GM12878 (cell line): ENCODE data around the gene MCM9. TPM values are rescaled to one million over a fixed set of nuclear protein-coding genes. Genes with fewer than 3 reads are reported as not detected.

Experiments
- CHD1 ChIP-seq: IDR thresholded peaks from 2 replicates; pipeline ENCODE4 v1.6.1; 2012; ENCODE audit warnings: low read depth, low read length, improper control_type of control experiment
- DPF2 ChIP-seq: fragments of 450-650 bp; IDR thresholded peaks from 2 replicates; pipeline ENCODE4 v1.6.1; 2017; ENCODE audit warnings: mild to moderate bottlenecking
- IKZF2 ChIP-seq, 2 experiments: fragments of 450-650 bp; IDR thresholded peaks; 2 replicates each; pipeline ENCODE4 v1.6.1; 2017; ENCODE audit warnings: mild to moderate bottlenecking in 2 of 2, moderate library complexity in 2 of 2
- JUNB ChIP-seq: IDR thresholded peaks from 2 replicates; pipeline ENCODE4 v1.6.1; 2016; ENCODE audit warnings: antibody characterized with exemption, mild to moderate bottlenecking
- MEF2A ChIP-seq: IDR thresholded peaks from 2 replicates; pipeline ENCODE4 v1.6.1; 2011; ENCODE audit warnings: low read depth, mild to moderate bottlenecking, low read length, moderate library complexity; ENCODE audit not compliant: insufficient read depth
- NBN ChIP-seq: fragments of 450-650 bp; IDR thresholded peaks from 2 replicates; pipeline ENCODE4 v1.6.1; 2016
- NFXL1 ChIP-seq: fragments of 450-650 bp; IDR thresholded peaks from 2 replicates; pipeline ENCODE4 v1.6.1; 2017; ENCODE audit warnings: antibody characterized with exemption, mild to moderate bottlenecking, borderline replicate concordance
- PML ChIP-seq: IDR thresholded peaks from 2 replicates; pipeline ENCODE4 v1.6.1; 2012; ENCODE audit warnings: low read length, inconsistent platforms
- POLR2A ChIP-seq: IDR thresholded peaks from 2 replicates; pipeline ENCODE4 v1.6.1; 2011; ENCODE audit warnings: low read depth, mild to moderate bottlenecking, low read length
- RAD51 ChIP-seq: fragments of 450-650 bp; IDR thresholded peaks from 2 replicates; pipeline ENCODE4 v1.6.1; 2016; ENCODE audit warnings: moderate library complexity, mild to moderate bottlenecking, inconsistent platforms
- TCF3 ChIP-seq: IDR thresholded peaks from 2 replicates; pipeline ENCODE4 v1.6.1; 2012; ENCODE audit warnings: low read depth, mild to moderate bottlenecking, low read length, borderline replicate concordance; ENCODE audit not compliant: insufficient read depth
- ZNF384 ChIP-seq: IDR thresholded peaks from 2 replicates; pipeline ENCODE4 v1.6.1; 2012; ENCODE audit warnings: low read depth, mild to moderate bottlenecking, low read length, improper control_type of control experiment, borderline replicate concordance
- ZZZ3 ChIP-seq: IDR thresholded peaks from 2 replicates; pipeline ENCODE4 v1.6.1; 2011; ENCODE audit warnings: low read depth; ENCODE audit not compliant: control insufficient read depth, insufficient read length
- polyA plus RNA-seq, 11 experiments: library from polyadenylated mRNA; depleted of rRNA in 4 of 11; unstranded in 6 of 11; stranded (reverse) in 5 of 11; fragments of >200 nt; fragmentation: Nextera tagmentation in 4 of 11; fragmentation: Illumina TruSeq in 1 of 11; extraction: Ambion mirVana in 4 of 11; extraction: Trizol in 1 of 11; gene quantifications; 1 replicate in 1 of 11; 2 replicates in 10 of 11; pipeline versions ENCODE4 v1.2.1 to v1.2.3, GENCODE V29; 2011 to 2016; ENCODE audit warnings: inconsistent platforms in 2 of 11, missing spikeins in 2 of 11, low read depth in 1 of 11
- total RNA-seq, 4 experiments: library from RNA; depleted of rRNA in 3 of 4; stranded (reverse); fragments of >200 nt in 3 of 4; fragmentation: Illumina TruSeq in 1 of 4; extraction: Trizol in 1 of 4; gene quantifications; 2 replicates each; pipeline versions ENCODE4 v1.2.1 to v1.2.3, GENCODE V29; 2013 to 2021
- TF ChIP-seq, protein P1 (sequence below): fragments of 150-350 bp; IDR thresholded peaks from 2 replicates; pipeline ENCODE4 v1.6.1; 2016; ENCODE audit warnings: low read depth, low read length
- TF ChIP-seq, protein P2 (sequence below): IDR thresholded peaks from 2 replicates; pipeline ENCODE4 v1.6.1; 2011; ENCODE audit warnings: mild to moderate bottlenecking, low read depth, low read length, moderate library complexity; ENCODE audit not compliant: insufficient replicate concordance
- TF ChIP-seq, protein P3 (sequence below): fragments of 450-650 bp; conservative IDR thresholded peaks from 2 replicates; pipeline ENCODE4 v1.6.1; 2017; ENCODE audit warnings: mild to moderate bottlenecking, moderate library complexity
- TF ChIP-seq, protein P4 (sequence below): IDR thresholded peaks from 2 replicates; pipeline ENCODE4 v1.6.1; 2012; ENCODE audit warnings: low read length, inconsistent platforms
- TF ChIP-seq, protein P5 (sequence below): fragments of 450-650 bp; IDR thresholded peaks from 2 replicates; pipeline ENCODE4 v1.6.1; 2014; ENCODE audit warnings: mild to moderate bottlenecking
- TF ChIP-seq, protein P6 (sequence below), 3 experiments: IDR thresholded peaks in 2 of 3; conservative IDR thresholded peaks in 1 of 3; 2 replicates each; pipeline ENCODE4 v1.5.1; 2011; ENCODE audit warnings: low read depth in 3 of 3, low read length in 3 of 3, mild to moderate bottlenecking in 3 of 3, control low read depth in 2 of 3, moderate library complexity in 2 of 3, inconsistent platforms in 1 of 3, mixed read lengths in 1 of 3; ENCODE audit not compliant: control insufficient read depth in 2 of 3, insufficient read depth in 1 of 3; ENCODE audit errors: extremely low read depth in 1 of 3

The MCM9 gene
- total and polyA plus RNA-seq, 10 of the 15 experiments (the other 5 are each of a cell fraction or from before 2014, with no cell fraction given) = 3.4 to 18.5 (median 9.7) TPM

DNA sequence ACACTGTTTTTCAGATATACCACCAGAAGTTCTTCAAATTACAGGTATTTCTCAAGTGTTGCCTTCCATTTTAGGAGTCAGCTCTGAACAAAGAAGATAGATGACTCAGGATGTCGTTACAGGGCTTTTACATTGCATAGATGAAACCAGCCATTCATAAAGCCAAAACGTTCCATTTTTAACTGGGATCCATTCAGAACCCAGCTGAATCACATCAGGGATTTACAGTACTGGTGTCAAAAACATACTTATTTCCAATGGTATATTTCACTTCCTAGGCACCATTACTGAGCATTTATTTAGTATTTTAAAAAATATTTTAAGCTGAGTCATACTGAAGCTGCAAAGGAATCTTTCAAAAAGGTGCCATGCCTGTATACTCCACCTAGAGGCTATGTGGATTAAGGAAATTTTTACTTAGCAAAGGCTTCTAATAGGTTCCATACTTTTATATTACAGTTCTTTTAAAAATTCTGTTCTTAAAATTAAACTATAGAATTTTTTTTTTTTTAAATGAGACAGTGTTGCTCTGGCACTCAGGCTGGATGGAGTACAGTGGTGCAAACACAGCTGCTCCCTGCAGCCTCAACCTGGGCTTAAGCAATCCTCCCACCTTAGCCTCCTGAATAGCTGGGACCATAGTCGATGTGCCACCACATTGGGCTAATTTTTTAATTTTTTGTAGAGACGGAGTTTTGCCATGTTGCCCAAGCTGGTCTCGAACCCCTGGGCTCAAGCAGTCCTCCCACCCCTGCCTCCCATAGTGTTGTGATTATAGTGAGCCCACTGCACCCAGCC lies 38.4 kb downstream of the MCM9 start (continued):
- TF ChIP-seq, protein P1, sequence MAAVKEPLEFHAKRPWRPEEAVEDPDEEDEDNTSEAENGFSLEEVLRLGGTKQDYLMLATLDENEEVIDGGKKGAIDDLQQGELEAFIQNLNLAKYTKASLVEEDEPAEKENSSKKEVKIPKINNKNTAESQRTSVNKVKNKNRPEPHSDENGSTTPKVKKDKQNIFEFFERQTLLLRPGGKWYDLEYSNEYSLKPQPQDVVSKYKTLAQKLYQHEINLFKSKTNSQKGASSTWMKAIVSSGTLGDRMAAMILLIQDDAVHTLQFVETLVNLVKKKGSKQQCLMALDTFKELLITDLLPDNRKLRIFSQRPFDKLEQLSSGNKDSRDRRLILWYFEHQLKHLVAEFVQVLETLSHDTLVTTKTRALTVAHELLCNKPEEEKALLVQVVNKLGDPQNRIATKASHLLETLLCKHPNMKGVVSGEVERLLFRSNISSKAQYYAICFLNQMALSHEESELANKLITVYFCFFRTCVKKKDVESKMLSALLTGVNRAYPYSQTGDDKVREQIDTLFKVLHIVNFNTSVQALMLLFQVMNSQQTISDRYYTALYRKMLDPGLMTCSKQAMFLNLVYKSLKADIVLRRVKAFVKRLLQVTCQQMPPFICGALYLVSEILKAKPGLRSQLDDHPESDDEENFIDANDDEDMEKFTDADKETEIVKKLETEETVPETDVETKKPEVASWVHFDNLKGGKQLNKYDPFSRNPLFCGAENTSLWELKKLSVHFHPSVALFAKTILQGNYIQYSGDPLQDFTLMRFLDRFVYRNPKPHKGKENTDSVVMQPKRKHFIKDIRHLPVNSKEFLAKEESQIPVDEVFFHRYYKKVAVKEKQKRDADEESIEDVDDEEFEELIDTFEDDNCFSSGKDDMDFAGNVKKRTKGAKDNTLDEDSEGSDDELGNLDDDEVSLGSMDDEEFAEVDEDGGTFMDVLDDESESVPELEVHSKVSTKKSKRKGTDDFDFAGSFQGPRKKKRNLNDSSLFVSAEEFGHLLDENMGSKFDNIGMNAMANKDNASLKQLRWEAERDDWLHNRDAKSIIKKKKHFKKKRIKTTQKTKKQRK = no peak
- TF ChIP-seq, protein P2, sequence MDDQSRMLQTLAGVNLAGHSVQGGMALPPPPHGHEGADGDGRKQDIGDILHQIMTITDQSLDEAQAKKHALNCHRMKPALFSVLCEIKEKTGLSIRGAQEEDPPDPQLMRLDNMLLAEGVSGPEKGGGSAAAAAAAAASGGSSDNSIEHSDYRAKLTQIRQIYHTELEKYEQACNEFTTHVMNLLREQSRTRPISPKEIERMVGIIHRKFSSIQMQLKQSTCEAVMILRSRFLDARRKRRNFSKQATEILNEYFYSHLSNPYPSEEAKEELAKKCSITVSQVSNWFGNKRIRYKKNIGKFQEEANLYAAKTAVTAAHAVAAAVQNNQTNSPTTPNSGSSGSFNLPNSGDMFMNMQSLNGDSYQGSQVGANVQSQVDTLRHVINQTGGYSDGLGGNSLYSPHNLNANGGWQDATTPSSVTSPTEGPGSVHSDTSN = no peak
- TF ChIP-seq, protein P3, sequence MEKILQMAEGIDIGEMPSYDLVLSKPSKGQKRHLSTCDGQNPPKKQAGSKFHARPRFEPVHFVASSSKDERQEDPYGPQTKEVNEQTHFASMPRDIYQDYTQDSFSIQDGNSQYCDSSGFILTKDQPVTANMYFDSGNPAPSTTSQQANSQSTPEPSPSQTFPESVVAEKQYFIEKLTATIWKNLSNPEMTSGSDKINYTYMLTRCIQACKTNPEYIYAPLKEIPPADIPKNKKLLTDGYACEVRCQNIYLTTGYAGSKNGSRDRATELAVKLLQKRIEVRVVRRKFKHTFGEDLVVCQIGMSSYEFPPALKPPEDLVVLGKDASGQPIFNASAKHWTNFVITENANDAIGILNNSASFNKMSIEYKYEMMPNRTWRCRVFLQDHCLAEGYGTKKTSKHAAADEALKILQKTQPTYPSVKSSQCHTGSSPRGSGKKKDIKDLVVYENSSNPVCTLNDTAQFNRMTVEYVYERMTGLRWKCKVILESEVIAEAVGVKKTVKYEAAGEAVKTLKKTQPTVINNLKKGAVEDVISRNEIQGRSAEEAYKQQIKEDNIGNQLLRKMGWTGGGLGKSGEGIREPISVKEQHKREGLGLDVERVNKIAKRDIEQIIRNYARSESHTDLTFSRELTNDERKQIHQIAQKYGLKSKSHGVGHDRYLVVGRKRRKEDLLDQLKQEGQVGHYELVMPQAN = no peak
- TF ChIP-seq DPF2 (no peak), NFXL1 (no peak), RAD51 (no peak), CHD1 (no peak), IKZF2 (IDR thresholded peaks at IDR 0.05) (peak; percentile 36 to 40; a peak in 2 of 4 replicates), ZZZ3 (no peak), JUNB (peak; percentile 83), PML (peak; percentile 44; the same call in 1 of the 2 replicates), POLR2A (no peak), ZNF384 (no peak), MEF2A (0 out of 2 replicates have a peak, but pooled peaks have one; percentile 36), TCF3 (no peak), NBN (no peak)
- TF ChIP-seq, protein P4, sequence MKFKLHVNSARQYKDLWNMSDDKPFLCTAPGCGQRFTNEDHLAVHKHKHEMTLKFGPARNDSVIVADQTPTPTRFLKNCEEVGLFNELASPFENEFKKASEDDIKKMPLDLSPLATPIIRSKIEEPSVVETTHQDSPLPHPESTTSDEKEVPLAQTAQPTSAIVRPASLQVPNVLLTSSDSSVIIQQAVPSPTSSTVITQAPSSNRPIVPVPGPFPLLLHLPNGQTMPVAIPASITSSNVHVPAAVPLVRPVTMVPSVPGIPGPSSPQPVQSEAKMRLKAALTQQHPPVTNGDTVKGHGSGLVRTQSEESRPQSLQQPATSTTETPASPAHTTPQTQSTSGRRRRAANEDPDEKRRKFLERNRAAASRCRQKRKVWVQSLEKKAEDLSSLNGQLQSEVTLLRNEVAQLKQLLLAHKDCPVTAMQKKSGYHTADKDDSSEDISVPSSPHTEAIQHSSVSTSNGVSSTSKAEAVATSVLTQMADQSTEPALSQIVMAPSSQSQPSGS = 0 out of 2 replicates have a peak, but pooled peaks have one; percentile 61
- TF ChIP-seq, protein P5, sequence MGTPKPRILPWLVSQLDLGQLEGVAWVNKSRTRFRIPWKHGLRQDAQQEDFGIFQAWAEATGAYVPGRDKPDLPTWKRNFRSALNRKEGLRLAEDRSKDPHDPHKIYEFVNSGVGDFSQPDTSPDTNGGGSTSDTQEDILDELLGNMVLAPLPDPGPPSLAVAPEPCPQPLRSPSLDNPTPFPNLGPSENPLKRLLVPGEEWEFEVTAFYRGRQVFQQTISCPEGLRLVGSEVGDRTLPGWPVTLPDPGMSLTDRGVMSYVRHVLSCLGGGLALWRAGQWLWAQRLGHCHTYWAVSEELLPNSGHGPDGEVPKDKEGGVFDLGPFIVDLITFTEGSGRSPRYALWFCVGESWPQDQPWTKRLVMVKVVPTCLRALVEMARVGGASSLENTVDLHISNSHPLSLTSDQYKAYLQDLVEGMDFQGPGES = no peak
- TF ChIP-seq, protein P6, sequence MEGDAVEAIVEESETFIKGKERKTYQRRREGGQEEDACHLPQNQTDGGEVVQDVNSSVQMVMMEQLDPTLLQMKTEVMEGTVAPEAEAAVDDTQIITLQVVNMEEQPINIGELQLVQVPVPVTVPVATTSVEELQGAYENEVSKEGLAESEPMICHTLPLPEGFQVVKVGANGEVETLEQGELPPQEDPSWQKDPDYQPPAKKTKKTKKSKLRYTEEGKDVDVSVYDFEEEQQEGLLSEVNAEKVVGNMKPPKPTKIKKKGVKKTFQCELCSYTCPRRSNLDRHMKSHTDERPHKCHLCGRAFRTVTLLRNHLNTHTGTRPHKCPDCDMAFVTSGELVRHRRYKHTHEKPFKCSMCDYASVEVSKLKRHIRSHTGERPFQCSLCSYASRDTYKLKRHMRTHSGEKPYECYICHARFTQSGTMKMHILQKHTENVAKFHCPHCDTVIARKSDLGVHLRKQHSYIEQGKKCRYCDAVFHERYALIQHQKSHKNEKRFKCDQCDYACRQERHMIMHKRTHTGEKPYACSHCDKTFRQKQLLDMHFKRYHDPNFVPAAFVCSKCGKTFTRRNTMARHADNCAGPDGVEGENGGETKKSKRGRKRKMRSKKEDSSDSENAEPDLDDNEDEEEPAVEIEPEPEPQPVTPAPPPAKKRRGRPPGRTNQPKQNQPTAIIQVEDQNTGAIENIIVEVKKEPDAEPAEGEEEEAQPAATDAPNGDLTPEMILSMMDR (IDR thresholded peaks at IDR 0.05 in 2 of 3, conservative IDR thresholded peaks at IDR 0.05 in 1 of 3; ENCODE audit: control insufficient read depth in 2 of 3, extremely low read depth in 1 of 3, insufficient read depth in 1 of 3, low read depth in 3 of 3, low read length in 3 of 3) = peak; percentile 41 to 50 (median 48); a peak in 4 of 6 replicates
